Subcutaneous abdominal adipose tissue (tissue), 5 donors: ENCODE data around the gene CDK13.

ENCODE experiments used
- H3K27ac ChIP-seq: one replicate; pipeline ENCODE4 v1.7.0; 2013; ENCODE audit warnings: low read depth, mild to moderate bottlenecking, inconsistent platforms, low read length, moderate library complexity
- H3K27me3 ChIP-seq, 5 donors: one replicate each; pipeline ENCODE4 v1.7.0; 2013; ENCODE audit warnings: low read length in 5 of 5, inconsistent platforms in 1 of 5; ENCODE audit not compliant: control insufficient read depth in 5 of 5, insufficient read depth in 4 of 5
- H3K36me3 ChIP-seq, 5 donors: one replicate each; pipeline ENCODE4 v1.7.0; 2013; ENCODE audit warnings: low read length in 5 of 5; ENCODE audit not compliant: control insufficient read depth in 5 of 5, insufficient read depth in 5 of 5
- H3K4me1 ChIP-seq, 5 donors: one replicate each; pipeline ENCODE4 v1.7.0; 2013; ENCODE audit warnings: low read length in 5 of 5, mild to moderate bottlenecking in 3 of 5, moderate library complexity in 1 of 5; ENCODE audit not compliant: control insufficient read depth in 5 of 5, insufficient read depth in 5 of 5
- H3K4me3 ChIP-seq, 5 donors: one replicate each; pipeline ENCODE4 v1.7.0; 2013; ENCODE audit warnings: low read length in 5 of 5, low read depth in 1 of 5
- H3K9ac ChIP-seq, 5 donors: one replicate each; pipeline ENCODE4 v1.7.0; 2013; ENCODE audit warnings: low read length in 5 of 5, mild to moderate bottlenecking in 4 of 5, moderate library complexity in 3 of 5
- H3K9me3 ChIP-seq, 5 donors: one replicate each; pipeline ENCODE4 v1.7.0; 2013; ENCODE audit warnings: low read length in 5 of 5; ENCODE audit not compliant: control insufficient read depth in 5 of 5
- donor health status: healthy.
- donor health status: healthy.
- donor health status: healthy.
- donor health status: healthy.
- donor health status: healthy.

CDK13 gene

DNA sequence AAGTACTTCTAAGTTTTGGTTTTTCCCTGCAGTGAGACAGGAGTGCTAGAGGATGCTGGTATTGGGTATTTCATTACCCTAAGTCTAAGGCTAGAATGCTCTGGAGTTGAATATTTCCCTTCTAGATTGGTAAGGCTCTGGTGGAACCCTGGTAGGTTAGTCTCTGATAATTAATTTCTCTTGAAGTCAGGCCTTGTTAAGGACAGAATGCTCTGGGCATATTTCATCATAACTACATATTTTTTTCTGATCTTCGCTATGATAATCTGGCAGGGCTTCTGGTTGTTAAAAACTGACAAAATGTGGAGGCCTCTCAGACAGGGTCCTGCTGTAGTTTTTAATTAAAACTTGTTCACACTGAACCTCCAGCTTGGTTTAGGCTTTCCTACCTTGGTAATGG lies 83.8 kb downstream of the CDK13 start:
- peaks cover 0 to 5% (median 4%) of the 10 kb centered on the region in 5 donors for H3K36me3 ChIP-seq
- H3K9me3 ChIP-seq, result no peaks in the 10 kb centered on the region
- H3K9ac ChIP-seq, result peak overlapping the region in 1 of 5 donors; percentile 35
- H3K27me3 ChIP-seq, result no peaks in the 10 kb centered on the region
- H3K4me3 ChIP-seq, result no peak overlapping the region
- H3K4me1 ChIP-seq, result peaks cover 0 to 19% (median 4%) of the 10 kb centered on the region in 5 donors
- H3K27ac ChIP-seq, result peak overlapping the region; percentile 21

- H3K36me3 ChIP-seq, result peaks cover 0 to 9% (median 0%) of the 10 kb centered on the region in 5 donors
These were observed 91.4 kb downstream of the CDK13 start for GRCh38 chr7:40041456-40041855.

GRCh38 chr7:40043164-40043563 lies 93.1 kb downstream of the CDK13 start:
- Histone ChIP-seq H3K27ac (no peak overlapping the region), H3K9me3 (no peaks in the 10 kb centered on the region)

More at GRCh38 chr7:40041456-40041855, 91.4 kb downstream of the CDK13 start:
- no peaks in the 10 kb centered on the region for H3K4me1 ChIP-seq
- H3K27me3 ChIP-seq, result no peaks in the 10 kb centered on the region
- H3K4me3 ChIP-seq, result no peak overlapping the region
- no peak overlapping the region for H3K9ac ChIP-seq
- H3K9me3 ChIP-seq, result no peaks in the 10 kb centered on the region
- no peak overlapping the region for H3K27ac ChIP-seq

GRCh38 chr7:40047661-40048060 lies 97.6 kb downstream of the CDK13 start:
- no peaks in the 10 kb centered on the region for H3K9me3 ChIP-seq
- no peaks in the 10 kb centered on the region for H3K27me3 ChIP-seq
- H3K36me3 ChIP-seq, result peaks cover 0 to 6% (median 0%) of the 10 kb centered on the region in 5 donors
- no peak overlapping the region for H3K4me3 ChIP-seq
- no peak overlapping the region for H3K27ac ChIP-seq
- no peak overlapping the region for H3K9ac ChIP-seq
- no peaks in the 10 kb centered on the region for H3K4me1 ChIP-seq

More at GRCh38 chr7:40043164-40043563, 93.1 kb downstream of the CDK13 start:
- Histone ChIP-seq H3K36me3 (peaks cover 0 to 9% (median 0%) of the 10 kb centered on the region in 5 donors), H3K27me3 (no peaks in the 10 kb centered on the region), H3K9ac (no peak overlapping the region), H3K4me3 (no peak overlapping the region), H3K4me1 (no peaks in the 10 kb centered on the region)

DNA sequence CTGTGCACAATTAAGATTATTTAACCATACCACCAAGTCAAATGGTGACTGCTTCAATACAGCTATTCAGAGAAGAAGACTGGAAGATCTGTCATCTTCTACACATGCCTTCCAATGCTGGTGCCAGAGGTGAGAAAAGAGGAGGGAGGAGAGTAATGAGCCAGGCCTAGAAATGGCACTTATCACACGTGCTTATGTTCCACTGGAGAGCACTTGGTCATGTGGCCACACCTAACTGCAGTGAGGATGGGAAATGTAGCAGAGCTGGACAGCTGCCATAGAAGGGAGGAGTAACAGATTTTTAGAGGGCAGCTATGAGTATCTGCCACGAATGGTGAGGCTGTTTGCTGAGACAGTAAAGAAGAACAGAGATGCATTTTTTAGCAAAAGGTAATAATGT lies 107.2 kb downstream of the CDK13 start:
- no peak overlapping the region for H3K9ac ChIP-seq

DNA sequence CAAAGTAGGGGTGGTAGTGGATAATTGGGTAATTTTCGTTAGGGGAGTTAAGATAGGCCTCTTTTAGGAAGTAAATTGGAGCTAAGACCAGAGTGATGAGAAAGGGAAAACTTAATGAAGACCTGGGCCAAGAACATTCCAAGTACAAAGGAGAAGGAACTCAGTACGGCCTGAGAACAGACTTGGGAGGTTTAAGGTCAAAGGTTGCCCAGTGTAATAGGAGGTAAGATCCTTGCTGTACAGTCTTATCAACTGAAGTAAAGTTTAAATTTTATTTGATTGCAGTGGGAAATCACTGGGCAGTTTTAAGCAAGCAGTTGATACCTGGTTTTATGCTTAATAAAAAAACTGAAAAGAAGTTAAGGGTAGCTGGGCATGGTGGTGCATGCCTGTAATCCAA lies 108.0 kb downstream of the CDK13 start:
- Histone ChIP-seq H3K4me3 (no peak overlapping the region), H3K4me1 (peaks cover 0 to 9% (median 5%) of the 10 kb centered on the region in 5 donors), H3K27ac (no peak overlapping the region), H3K9ac (no peak overlapping the region), H3K27me3 (no peaks in the 10 kb centered on the region), H3K9me3 (no peaks in the 10 kb centered on the region), H3K36me3 (peaks cover 4 to 14% (median 8%) of the 10 kb centered on the region in 5 donors)

More for the DNA sequence above, 107.2 kb downstream of the CDK13 start:
- no peak overlapping the region for H3K4me3 ChIP-seq
- H3K9me3 ChIP-seq, result no peaks in the 10 kb centered on the region
- peaks cover 0 to 9% (median 5%) of the 10 kb centered on the region in 5 donors for H3K4me1 ChIP-seq
- H3K27ac ChIP-seq, result no peak overlapping the region
- H3K27me3 ChIP-seq, result no peaks in the 10 kb centered on the region
- peaks cover 3 to 10% (median 7%) of the 10 kb centered on the region in 5 donors for H3K36me3 ChIP-seq

- no peak overlapping the region for H3K4me3 ChIP-seq
- H3K27ac ChIP-seq, result no peak overlapping the region
- peaks cover 7 to 19% (median 13%) of the 10 kb centered on the region in 5 donors for H3K36me3 ChIP-seq
- H3K9ac ChIP-seq, result no peak overlapping the region
- H3K9me3 ChIP-seq, result no peaks in the 10 kb centered on the region
- H3K4me1 ChIP-seq, result peaks cover 0 to 9% (median 5%) of the 10 kb centered on the region in 5 donors
- H3K27me3 ChIP-seq, result no peaks in the 10 kb centered on the region
These were observed 108.6 kb downstream of the CDK13 start for GRCh38 chr7:40058636-40059035.

DNA sequence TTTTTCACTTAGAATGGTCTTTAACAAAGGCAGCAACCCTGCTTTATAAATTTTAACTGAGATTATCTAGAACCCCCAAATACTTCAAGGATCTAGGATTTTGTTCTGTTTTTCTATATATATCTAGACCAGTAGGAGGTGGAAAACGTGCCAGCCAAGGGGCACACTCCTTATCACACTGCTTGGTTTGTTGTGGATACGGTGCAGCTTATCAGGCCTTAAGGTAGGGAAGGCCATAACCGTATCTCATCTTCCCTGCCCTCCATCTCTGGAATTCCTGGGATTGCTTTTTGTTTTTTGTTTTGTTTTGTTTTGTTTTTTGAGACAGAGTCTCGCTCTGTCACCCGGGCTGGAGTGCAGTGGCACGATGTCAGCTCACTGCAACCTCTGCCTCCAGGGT lies 109.0 kb downstream of the CDK13 start:
- H3K27ac ChIP-seq, result no peak overlapping the region
- H3K27me3 ChIP-seq, result no peaks in the 10 kb centered on the region
- H3K9ac ChIP-seq, result no peak overlapping the region
- H3K9me3 ChIP-seq, result no peaks in the 10 kb centered on the region
- peaks cover 0 to 9% (median 5%) of the 10 kb centered on the region in 5 donors for H3K4me1 ChIP-seq
- peaks cover 7 to 19% (median 13%) of the 10 kb centered on the region in 5 donors for H3K36me3 ChIP-seq
- H3K4me3 ChIP-seq, result no peak overlapping the region

GRCh38 chr7:40072268-40072667 lies 122.2 kb downstream of the CDK13 start:
- no peak overlapping the region for H3K27ac ChIP-seq
- H3K27me3 ChIP-seq, result no peaks in the 10 kb centered on the region
- H3K4me1 ChIP-seq, result no peaks in the 10 kb centered on the region
- no peaks in the 10 kb centered on the region for H3K9me3 ChIP-seq
- H3K9ac ChIP-seq, result no peak overlapping the region
- no peak overlapping the region for H3K4me3 ChIP-seq
- H3K36me3 ChIP-seq, result peaks cover 0 to 6% (median 1%) of the 10 kb centered on the region in 5 donors

DNA sequence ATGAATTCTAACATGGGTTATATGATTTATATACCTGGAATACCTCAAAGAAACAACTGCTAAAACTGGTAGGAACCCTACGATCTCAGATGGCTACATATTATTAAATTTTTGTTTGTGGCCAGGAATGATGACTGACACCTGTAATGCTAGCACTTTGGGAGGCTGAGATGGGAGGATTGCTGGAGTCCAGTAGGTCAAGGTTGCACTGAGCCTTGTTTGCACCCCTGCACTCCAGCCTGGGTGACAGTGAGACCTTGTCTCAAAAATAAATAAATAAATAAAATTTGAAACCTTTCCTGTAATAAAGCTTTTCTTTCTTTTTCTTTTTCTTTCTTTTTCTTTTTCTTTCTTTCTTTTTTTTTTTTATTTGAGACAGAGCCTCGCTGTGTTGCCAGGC lies 123.2 kb downstream of the CDK13 start:
- Histone ChIP-seq H3K9ac (no peak overlapping the region), H3K9me3 (no peaks in the 10 kb centered on the region), H3K4me1 (peaks cover 0 to 3% (median 0%) of the 10 kb centered on the region in 5 donors), H3K27me3 (no peaks in the 10 kb centered on the region), H3K27ac (no peak overlapping the region), H3K4me3 (no peak overlapping the region), H3K36me3 (peaks cover 0 to 5% (median 0%) of the 10 kb centered on the region in 5 donors)
